HEK293T (cell line): Measurements from ENCODE around the gene ATP5MK.

Experiments
- ARNT ChIP-seq: fragments of 450-650 bp; IDR thresholded peaks from 2 replicates; pipeline ENCODE4 v1.6.1; 2017; ENCODE audit warnings: mild to moderate bottlenecking
- FOXA1 ChIP-seq: fragments of 450-650 bp; IDR thresholded peaks from 2 replicates; pipeline ENCODE4 v1.6.1; 2016; ENCODE audit warnings: mild to moderate bottlenecking
- FOXM1 ChIP-seq: fragments of 450-650 bp; IDR thresholded peaks from 2 replicates; pipeline ENCODE4 v1.6.1; 2017; ENCODE audit warnings: mild to moderate bottlenecking, borderline replicate concordance
- L3MBTL2 ChIP-seq: fragments of 450-650 bp; conservative IDR thresholded peaks from 2 replicates; pipeline ENCODE4 v1.6.1; 2016; ENCODE audit warnings: mild to moderate bottlenecking
- NFRKB ChIP-seq: fragments of 450-650 bp; IDR thresholded peaks from 2 replicates; pipeline ENCODE4 v1.6.1; 2016; ENCODE audit warnings: mild to moderate bottlenecking, moderate library complexity
- PKNOX1 ChIP-seq: fragments of 450-650 bp; IDR thresholded peaks from 2 replicates; pipeline ENCODE4 v1.6.1; 2016
- SP1 ChIP-seq: fragments of 450-650 bp; IDR thresholded peaks from 2 replicates; pipeline ENCODE4 v1.6.1; 2017
- TARDBP ChIP-seq: fragments of 450-650 bp; IDR thresholded peaks from 2 replicates; pipeline ENCODE4 v1.6.1; 2016
- ZNF384 ChIP-seq: fragments of 450-650 bp; IDR thresholded peaks from 2 replicates; pipeline ENCODE4 v1.6.1; 2016

DNA sequence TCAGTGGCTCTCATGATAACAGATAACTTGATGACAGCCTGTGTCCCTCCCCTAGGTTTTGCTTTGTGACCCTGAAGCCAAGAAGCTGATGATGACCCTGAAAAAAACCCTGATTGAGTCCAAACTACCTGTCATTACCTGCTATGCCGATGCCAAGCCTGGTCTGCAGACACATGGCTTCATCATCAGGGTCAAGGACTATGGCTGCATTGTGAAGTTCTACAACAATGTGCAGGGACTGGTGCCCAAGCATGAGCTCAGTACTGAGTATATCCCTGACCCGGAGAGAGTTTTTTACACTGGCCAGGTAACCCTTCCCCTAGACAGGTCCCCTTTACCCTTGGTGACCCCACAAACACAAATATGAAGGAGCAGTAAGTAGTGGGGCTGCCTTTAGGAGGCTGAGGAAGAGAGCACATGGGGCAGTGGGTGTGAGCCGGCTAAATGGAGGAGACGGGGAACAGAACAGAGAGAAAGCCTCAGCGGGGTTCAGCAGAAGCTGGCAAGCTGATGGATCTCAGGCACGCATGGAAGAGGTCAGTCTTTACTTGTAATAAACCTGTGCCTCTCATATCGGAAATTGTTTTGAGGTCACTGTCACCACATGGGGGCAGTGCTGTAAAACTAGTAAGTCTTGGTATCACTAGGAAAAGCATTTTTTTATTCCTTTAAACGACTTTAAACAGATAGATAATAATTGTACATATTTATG is 20.3 kb upstream of the ATP5MK start:
- no peak for TF ChIP-seq PKNOX1
- TF ChIP-seq FOXM1, result no peak
- TF ChIP-seq ARNT, result no peak
- TF ChIP-seq TARDBP, result no peak
- no peak for TF ChIP-seq SP1
- TF ChIP-seq L3MBTL2, result no peak
- TF ChIP-seq ZNF384, result no peak
- no peak for TF ChIP-seq FOXA1
- no peak for TF ChIP-seq NFRKB
